Ecto neural progenitor cell (in vitro differentiated cells): ENCODE results near the gene CADPS.

Experiments
- DNase-seq: peaks from one replicate; pipeline ENCODE4 v3.0.0-alpha.2; 2018; ENCODE audit warnings: low spot score

Gene CADPS

GRCh38 chr3:62373215-62373614, 502.0 kb downstream of the CADPS start, which contains the start of gene FEZF2:
FEZF2 (minus strand) TSS chr3:62373550; CDS start chr3:62372868, 682 bp downstream.
- peak; percentile 47 for DNase-seq

DNA sequence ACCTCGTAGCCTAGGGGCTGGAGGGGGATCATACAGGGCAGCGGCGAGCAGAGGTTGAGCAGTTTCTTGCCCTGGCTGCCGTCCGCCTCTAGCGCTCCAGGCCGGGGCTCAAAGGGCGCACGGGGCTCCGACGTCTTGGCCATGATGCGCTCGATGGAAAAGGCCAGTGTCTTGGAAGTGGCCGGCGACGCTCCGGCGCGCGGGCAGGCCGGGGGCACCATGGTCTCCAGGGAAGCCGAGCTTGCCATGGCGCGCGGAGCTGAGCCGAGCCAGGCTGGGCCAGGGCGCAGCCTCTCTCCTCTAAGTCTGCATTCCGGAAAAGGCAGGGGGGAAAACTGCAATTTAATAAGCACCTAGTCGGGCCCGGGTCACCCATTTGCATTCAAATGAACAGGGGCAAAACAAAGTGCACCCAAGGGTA, 502.6 kb downstream of the CADPS start:
- DNase-seq, result no peak

GRCh38 chr3:62371720-62372591, 503.3 kb downstream of the CADPS start:
- peak; percentile 67 for DNase-seq

DNA sequence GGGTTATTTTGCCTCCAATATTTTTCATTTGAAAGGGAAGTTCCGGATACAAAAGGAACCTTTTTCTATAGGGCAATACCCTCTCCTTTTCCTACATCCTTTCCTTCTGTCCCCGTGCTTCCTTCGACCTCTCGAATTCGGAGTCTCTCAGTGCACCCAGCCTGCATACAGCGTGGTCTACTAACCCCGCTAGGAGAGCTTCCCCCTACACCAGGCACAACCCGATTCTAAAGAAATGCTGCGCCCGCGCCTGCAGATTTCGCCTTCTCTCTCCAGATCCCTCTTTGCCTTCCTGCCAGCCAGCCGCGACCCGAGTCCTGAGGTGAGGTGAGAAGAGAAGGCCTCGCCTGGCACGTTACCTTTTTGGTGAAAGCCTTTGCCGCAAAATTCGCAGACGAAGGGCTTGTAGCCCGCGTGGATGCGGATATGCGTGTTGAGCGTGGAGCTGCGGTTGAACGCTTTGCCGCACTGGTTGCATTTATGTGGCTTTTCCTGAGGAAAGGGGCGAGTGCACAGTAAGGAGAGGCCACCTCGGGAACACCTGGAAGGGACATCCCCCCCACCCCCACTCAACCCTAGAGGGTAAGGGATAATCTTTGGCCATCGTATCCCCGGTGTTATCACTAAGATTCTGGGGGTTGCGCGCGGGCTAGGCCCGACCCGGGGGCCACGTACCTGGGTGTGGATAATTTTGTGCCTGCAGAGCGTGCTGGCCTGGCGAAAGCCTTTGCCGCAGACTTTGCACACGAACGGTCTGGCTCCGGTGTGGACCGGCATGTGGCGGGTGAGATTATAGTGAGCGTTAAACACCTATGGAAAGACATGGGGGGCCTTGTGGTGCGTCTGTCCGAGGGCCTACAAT, 504.1 kb downstream of the CADPS start:
- DNase-seq, result peak; percentile 61

DNA sequence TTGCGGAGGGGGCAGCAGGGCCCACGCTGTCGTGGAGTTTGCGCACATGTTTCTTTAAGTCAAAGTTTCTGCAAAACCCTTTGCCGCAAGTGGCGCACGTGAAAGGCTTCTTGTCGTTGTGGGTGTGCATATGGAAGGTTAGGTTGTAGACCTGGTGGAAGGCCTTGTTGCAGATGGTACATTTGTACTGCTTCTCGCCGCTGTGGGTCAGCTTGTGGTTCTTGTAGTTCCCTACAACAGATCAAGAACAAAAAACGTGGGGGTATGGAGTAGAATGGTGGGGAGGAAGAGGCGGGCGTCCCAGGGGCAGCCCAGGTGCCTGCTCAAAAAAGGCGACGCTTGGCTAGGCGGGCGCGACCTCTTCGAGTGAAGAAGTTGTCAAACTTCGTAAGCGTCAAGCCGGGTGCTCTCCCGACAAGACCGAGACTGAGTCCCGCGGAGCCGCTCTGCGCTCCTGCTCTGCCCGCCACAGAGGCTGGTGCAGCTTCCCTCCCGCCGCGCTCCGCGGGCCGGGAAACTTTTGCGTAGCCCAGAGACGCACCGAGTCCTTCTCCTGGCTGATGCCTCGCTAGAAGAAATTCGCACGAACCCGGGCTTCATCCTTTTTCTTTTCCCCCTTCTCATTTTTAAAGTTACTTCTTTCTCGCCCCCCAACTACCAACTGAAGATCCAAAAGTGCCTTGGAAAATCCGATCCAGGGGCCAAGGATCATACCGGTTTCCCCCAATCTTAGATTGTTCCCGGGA, 504.9 kb downstream of the CADPS start:
- DNase-seq, result peak; percentile 63

DNA sequence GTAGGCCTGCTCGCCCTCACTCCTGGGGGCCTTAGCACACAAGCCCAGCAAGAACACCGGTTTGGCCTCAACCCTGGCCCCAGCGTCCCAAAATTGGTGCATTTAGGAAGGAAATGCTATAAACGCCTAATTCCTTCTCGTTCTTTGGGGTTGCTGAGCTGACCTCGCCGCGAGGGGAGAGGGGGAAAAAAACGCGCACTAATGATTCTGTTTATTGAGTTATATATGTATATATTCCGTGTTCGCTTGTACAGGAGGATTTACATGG, 505.8 kb downstream of the CADPS start:
- DNase-seq, result no peak

DNA sequence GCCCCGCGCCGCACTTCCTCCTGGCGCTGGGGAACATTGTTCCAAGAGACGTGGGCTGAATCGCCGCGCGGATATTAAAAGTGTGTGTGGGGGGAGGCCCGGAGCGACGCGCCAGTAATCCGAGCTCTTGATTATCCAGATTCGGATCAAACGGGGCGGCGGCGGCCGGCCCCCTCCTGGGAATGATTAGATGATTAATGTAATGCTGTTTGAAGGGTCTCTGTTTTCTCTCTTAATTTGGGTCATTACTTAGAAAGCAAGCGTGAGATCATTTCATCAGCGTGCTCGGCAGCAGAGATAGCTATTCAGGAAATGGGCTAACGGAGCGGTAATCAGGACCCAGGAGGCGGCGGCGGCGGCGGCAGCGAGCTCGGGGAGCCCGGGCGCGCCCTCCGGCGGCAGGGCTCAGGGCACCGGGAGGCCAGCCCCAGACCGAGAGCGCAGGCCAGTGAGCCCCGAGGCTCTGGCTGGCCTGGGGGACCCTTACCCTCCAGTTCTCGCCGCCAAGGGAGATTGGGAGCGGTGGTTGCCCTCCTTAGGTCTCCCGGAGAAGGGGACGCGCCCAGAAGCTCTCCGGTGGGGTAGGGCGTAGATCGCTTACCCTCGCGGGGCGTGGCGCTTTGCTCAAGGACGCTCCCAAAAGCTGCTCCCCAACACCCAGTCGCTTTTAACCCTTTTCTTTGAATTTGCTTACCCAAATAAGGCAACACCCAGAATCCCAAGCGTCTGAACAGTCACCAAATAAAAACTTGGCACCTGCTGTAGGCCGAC, 506.3 kb downstream of the CADPS start:
- peak; percentile 72 for DNase-seq

DNA sequence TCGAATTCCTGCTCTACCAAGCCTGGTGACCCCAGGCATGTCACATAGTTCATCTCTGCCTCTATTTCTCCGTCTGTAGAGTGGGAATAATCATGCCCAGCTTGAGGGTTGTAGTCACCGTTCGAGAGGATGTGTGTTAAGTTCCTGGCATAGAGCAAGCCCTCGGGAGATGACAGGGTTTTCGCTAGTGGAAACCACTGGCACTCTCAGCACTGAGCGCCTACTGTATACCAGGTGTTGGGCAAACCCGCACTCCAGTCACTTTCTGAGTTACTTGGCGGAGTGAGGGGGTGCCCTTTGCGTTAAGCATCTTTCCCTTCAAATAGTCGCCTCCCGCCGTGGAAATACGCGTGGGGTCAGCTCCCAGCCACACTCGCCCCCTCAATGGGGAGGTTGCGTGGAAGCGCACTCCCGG, 506.9 kb downstream of the CADPS start:
- DNase-seq, result no peak

GRCh38 chr3:62367763-62368195, 507.4 kb downstream of the CADPS start:
- DNase-seq, result no peak

- DNase-seq, result no peak
Observed at GRCh38 chr3:62366126-62366484, 509.1 kb downstream of the CADPS start.

- DNase-seq, result no peak
Observed at GRCh38 chr3:62365391-62366125, 509.7 kb downstream of the CADPS start.

DNA sequence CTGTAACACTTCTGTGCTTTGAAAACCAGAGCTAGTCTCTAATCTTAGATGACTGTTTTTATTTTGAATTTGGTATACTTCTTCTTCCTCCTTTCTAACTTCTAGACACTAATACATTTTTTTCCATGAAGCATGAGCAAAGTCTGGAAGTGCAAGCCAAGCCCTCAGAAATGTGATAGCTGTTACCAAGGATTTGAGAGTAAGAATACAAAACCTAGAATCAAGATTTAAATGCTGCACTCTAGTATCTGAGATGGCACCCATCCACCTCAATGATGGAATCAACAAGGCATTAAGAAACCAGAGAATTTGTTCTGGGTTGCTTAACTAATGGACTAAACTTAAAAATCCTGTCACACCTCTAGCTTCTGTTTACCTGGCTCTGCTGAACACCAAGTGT, 511.0 kb downstream of the CADPS start:
- DNase-seq, result no peak

DNA sequence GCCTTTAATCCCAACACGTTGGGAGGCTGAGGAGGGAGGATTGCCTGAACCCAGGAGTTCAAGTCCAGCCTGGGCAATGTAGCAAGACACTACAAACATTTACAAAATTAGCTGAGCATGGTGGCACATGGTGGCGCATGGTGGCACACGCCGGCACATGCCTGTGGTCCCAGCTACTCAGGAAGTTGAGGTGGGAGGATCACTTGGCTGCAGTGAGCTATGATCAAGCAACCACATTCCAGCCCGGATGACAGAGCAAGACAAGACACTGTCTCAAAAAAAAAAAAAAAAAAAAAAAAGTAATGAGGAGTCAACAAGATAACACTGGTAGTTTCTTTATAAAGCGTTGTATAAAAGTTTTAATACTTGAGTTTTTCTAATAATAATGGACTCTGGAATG, 511.9 kb downstream of the CADPS start:
- DNase-seq, result no peak

DNA sequence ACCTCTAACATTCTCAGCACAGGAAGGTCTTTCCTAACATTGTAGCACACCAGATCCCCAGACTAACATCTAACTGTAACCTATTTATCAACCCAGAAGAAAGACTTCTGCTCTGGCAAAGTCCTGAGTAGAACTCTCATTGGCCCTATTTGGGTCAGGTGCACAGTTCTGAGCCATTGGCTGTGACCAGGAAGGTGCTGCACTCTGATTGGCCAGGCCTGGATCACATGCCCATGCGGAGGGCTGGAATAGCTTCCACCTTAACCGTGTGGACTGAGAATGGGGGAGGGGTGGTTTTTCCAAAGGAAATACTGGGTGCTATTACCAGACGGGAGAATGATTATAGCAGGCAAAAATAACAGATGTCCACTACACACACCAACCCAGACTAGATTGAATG, 513.4 kb downstream of the CADPS start:
- DNase-seq, result no peak

DNA sequence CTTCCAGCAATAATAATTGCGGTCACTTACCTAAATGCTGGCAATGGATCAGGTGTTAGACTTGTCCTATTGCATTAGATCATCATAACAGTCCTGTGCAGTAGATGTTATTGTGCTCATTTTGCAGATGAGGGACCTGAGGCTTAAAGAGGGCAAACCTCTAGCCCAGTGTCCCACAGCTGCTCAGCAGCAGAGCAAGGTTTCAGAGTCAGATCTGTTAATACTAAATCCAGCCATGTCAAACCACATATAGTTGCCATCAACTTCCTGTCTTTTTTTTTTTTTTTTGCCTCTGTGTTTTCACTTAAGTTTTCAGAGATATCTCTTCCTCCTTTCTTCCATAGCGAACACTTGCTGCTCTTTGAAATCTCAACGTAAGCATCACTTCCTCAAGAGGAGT, 514.0 kb downstream of the CADPS start:
- no peak for DNase-seq

DNA sequence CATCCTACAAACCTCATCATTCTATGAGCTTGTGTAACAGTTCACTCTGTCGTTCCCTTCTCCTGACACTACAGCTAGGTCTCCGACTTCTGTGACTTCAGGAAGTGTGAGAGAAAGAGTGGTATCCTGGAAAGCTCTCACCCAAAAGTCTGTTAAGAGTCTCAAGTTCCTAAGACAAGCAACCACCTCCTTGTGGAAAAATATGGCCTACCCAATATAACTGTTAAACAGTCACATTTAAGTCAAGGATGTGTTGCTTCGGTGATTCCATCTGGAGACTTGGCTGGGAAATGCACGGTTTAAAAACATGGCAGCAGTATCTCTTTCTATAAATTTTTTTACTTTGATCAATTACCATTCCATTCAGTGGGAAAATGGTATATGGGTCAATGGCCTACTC, 515.7 kb downstream of the CADPS start:
- no peak for DNase-seq

DNA sequence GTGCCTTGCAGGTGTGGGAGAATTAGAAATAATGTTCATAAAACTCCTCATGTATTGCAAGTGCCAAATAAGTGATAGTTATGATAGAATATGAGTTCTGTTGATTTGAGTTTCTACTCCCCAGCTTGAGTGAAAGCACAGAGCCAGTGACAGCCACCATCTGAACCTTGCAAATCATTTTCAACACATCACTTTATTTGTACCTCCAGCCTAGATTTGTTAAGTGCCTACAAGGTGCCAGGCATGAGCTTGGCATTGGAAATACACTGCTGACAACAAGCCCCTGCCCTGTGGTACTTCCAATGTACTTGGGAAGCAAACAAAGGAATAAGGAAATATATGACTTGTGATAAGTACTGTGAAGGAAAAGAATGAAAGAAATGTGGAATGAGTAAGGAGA, 518.9 kb downstream of the CADPS start:
- DNase-seq, result no peak

DNA sequence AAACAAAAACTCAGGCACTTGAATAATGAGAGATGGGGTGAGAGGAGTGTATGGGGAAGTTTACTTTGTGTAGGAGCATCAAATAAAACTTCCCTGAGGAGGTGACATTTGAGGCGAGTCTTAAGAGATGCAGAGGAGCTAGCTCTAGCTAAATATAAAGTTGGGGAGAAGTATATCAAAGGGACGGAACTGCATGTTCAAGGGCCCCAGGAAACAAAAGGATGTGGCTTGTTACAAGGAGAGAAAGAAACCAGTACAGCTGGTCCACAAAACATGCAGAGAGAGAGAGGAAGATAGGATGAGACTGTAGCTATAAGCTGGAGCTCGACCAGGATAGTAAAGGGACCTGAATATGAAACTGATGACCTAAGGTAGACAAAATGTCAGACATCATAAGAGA, 519.5 kb downstream of the CADPS start:
- no peak for DNase-seq
